Ecto neural progenitor cell (in vitro differentiated cells): ENCODE data around the gene TRIM44.

ENCODE experiments used
- DNase-seq: peaks from one replicate; pipeline ENCODE4 v3.0.0-alpha.2; 2018; ENCODE audit warnings: low spot score

The TRIM44 gene

GRCh38 chr11:35717520-35717919, 54.9 kb downstream of the TRIM44 start:
- DNase-seq, result no peak

DNA sequence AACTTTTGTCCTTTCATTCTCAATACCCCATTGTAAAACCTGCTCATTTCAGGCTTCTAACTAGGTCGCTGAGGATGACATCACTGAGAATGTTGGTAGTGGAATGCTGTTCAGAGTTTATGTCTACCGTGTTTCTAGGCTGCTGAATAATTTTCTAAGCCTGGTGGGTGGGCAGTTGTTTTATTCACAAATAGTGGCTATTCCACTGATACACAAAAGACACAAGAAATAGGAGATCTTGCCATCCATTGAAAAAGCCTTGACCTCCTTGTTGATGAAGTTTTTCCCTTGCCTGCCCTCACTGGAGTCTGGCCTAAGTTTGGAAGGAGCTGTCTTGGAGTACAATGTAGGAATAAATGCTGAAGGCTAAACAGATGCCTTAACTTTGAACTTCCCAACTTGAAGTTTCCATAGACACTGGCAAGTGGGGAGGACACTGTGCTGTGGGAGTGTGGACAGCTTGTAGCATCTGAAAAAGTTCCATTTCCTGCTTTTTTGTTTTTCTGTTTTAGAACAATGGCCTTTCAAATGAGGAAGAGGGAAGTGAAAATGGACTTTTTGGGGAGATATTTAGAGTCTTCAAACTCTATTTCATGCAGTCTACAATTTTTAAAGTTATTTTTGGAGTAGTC, 59.2 kb downstream of the TRIM44 start:
- no peak for DNase-seq

- no peak for DNase-seq
Observed at GRCh38 chr11:35722641-35723040, 60.1 kb downstream of the TRIM44 start.

DNA sequence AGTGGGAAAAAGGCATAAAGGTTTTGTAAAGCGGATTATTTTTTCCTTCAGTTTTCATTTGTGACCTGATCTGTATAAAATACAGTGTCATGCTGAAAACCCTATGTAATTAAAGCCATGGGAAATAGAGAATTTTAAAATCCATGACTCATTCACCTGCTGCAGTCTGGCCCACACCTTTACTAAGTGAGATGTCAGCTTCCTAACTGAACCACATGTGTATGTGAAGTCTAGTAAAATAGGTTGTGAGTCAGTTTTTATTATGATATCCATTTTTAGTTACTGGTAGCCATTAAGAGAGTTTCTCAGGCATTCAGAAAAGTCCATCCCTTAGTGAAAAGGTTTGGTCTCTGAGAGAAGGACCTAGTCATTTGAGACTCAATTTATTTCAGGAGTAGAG, 60.9 kb downstream of the TRIM44 start:
- DNase-seq, result no peak

- DNase-seq, result no peak
Observed at GRCh38 chr11:35723913-35724312, 61.3 kb downstream of the TRIM44 start.

DNA sequence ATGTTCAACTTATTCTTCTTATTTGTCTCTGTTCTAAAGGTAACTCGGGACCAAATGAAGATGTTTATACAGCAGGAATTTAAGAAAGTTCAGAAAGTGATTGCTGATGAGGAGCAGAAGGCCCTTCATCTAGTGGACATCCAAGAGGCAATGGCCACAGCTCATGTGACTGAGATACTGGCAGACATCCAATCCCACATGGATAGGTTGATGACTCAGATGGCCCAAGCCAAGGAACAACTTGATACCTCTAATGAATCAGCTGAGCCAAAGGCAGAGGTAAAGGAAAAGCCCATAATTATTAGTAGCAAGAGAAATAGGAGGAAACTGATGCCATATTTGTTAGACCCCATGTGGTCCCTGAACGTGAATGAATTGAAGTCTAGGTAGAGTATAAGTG, 63.3 kb downstream of the TRIM44 start:
- no peak for DNase-seq

DNA sequence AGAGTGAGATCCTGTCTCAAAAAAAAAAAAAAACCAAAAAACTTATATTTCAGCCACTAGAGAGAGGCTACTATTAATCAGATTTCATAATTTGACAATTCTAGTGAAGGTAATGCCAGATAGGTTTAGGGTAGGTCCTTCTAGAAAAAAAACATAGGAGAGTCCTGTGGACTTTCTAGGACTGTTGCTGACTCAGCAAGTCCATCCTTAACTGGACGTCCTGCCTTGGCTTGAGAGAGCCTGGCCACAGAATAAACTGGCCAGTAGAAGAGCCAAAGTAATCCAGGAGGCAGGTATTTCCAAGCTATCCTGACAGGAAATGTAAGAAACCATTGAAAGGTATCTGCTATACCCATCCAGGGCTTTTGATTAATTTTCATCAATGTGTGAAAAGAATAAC, 64.6 kb downstream of the TRIM44 start:
- no peak for DNase-seq

GRCh38 chr11:35730254-35730653, 67.7 kb downstream of the TRIM44 start:
- no peak for DNase-seq

GRCh38 chr11:35734669-35735410, 72.3 kb downstream of the TRIM44 start:
- DNase-seq, result no peak

GRCh38 chr11:35735411-35735810, 72.8 kb downstream of the TRIM44 start:
- no peak for DNase-seq

- no peak for DNase-seq
Observed at GRCh38 chr11:35735903-35736302, 73.3 kb downstream of the TRIM44 start.

DNA sequence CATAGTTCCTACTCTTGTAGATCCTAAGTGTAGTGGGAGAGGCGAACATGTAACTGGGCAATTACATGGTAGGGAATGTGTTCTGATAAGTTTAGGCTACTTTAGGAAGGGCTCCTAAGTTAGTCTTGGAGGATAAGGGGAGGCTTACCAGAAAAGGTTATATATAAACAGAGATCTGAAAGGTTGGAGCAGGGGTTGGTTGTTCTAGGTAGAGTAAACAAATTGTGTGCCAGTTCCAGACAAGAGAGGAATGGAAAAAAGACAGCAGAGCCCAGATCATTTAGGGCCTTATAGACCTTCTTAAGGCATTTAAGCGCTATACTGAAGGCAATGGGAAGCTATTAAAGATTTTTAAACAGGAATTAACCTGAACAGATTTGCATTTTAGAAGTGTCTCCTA, 74.4 kb downstream of the TRIM44 start:
- no peak for DNase-seq

DNA sequence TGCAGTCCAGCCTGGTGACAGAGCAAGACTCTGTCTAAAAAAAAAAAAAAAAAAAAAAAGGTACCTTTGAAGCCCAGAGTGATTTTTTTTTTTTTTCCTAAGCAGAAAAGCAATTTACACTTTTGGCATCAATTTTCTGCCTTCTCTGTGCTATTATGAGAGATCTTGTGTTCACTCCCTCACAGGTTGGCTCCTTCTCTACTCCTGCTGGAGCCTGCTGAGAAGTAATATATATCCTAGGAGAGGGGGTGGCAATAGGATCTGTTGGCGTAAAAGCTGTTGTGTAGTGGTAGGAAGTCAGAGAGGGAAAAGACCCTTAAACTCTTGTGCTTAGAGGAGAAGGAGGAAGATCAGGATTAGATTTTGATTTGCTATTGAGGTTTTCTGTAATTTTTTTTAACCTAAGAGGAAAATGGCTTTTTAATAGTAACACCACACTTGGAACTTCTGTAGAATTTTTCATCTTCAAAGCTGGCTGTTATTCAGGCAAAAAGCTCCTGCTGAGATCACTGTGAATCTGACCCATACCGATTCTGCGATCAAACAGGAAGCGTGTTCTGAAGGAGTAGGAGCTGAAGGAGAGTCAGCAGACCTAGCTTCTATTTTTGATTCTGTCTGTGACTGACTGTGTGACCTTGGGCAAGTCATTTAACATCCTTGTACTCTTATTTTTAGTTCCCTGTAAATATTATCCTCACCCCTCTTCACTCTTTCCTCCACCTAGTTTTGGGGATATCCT, 77.7 kb downstream of the TRIM44 start:
- no peak for DNase-seq

DNA sequence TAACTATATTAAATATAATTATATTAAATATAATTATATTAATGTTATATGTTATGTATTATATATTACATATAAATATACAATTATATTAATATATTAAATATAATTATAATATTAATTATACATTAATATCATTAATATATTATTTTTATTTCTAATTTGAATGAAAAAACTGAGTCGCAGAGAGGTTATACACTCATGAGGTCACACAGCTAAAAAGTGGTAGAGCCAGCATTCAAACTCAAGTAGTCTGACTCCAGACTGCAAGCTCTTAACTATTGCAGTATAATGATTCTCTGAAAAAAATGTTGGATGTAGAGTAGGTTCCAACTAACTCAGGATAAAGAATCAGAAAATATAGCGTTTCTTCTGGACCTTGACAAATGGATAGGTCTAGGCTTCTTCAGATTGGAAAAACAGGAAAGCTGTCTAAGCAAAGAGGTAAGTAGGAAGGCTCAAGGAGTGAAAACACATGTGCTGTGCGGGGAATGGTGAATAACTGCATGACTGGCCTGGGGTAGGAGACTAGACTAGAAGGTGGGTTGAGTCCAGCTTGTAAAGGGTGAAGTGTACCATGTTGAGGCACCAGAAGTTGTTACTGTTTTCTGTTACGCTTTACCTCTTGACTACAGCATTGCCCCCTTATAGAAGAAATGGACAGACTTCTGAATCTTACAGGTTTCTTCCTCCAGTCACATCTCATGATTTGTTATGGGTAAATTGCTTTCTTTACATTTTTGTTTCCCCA, 80.3 kb downstream of the TRIM44 start:
- no peak for DNase-seq

- no peak for DNase-seq
Observed at GRCh38 chr11:35746356-35747153, 84.0 kb downstream of the TRIM44 start.

- DNase-seq, result no peak
Observed at GRCh38 chr11:35747668-35748067, 85.1 kb downstream of the TRIM44 start.

- no peak for DNase-seq
Observed at GRCh38 chr11:35748644-35749043, 86.1 kb downstream of the TRIM44 start.

GRCh38 chr11:35750315-35750714, 87.7 kb downstream of the TRIM44 start:
- DNase-seq, result no peak

DNA sequence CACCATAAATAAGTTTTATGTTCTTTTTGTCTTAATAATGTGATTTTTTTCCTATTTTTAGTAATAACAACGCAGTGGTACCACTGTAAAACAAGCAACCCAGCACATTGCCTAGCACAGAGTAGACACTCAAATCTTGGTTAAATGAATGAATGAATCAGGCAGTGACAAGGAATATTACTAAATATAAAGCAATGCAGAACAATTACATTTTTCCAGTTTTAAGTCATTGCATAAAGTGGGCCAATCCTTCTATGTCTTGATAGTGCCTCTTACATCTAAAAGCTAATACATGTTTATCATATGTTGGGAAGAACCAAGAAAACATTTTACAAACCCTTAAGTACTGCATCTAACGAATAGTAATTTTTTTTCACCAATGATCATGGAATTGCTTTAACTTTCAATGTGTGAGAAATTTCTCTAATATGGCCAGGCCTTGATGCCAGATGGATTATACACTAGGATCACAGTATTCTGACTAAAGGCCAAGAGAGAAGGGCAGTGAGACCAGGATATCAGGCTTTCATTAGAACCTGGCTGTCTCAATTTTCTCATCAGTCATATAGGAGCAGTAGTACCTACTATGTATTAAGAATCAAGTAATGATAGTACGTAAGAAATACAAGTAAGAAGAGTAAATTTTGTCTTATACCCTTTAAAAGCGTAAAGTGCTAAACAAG, 88.5 kb downstream of the TRIM44 start:
- DNase-seq, result no peak

- DNase-seq, result no peak
Observed at GRCh38 chr11:35751664-35752061, 89.1 kb downstream of the TRIM44 start.

DNA sequence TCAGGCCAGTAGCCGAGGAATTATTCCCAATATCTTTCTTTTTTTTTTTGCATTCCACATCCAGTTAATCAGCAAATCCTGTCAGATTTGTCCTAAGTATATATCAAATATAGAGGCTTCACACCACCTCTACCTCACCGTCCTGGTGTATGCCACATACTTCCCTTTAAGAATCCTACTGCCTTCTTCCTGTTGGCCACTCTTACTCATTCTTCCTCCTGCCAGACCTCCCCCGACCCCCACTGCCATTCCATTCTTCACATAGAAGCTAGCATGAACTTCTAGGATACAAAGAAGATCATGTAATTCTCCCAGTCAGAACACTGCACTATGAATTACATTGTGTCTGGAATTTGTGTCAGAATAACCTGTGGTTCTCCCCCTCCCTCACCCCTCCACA, 89.5 kb downstream of the TRIM44 start:
- no peak for DNase-seq
